ENCODE results near the gene NFIC.

DNA sequence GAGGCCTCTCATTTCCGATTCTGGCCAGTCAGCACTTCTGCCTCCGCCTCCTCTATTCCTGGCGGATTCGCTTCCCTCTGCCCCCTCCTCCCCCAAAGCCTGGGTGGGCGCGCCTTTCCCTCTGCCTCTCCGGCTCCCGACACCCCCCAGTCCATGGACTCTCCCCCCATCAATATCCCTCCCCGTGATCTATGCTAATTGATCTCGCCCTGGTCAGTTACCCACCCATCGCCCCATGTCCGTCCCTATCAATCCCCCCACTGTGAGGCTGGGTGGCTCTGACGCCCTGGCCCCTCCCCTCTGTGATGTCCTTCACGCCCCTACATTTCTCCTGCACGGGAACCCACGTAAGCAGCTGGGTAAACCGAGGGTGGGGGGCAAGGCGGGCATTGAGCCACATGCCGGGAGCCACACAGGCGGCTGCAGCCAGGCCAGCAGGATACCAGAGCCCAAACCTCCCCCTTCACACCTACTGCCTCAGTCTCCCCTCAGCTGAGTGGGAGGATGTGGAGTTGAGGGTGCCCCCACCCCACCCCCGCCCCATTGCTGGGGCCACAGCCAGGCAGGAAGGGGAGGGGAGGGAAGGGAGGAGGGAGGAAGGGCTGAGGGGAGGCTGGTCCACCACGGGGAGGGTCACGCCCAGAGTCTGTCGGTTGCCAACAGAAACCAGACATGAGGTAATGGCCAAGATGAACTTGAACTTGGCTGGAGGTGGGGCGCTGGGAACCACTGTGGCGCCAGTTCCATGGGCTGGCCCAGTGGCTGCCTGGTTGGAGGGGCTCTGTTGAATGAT lies 92.9 kb downstream of the NFIC start:
- TF ChIP-seq CTCF (IDR thresholded peaks at IDR 0.05) (no peak), POLR2AphosphoS5 (IDR thresholded peaks at IDR 0.05) (peak; percentile 54 to 84), POLR2A (IDR thresholded peaks at IDR 0.05; ENCODE audit: low read depth) (no peak)
